B cell (primary cell): ENCODE data around the gene TBC1D30. TPM values are rescaled to one million over a fixed set of nuclear protein-coding genes. Genes with fewer than 3 reads are reported as not detected.

Experiments used
- ATAC-seq: fragments of 200-7000 bp; cut with Tn5 transposase; one replicate; pipeline ENCODE4 v1.10.0; 2021; ENCODE audit warnings: low read depth, mild to moderate bottlenecking, moderate number of reproducible peaks, moderate library complexity
- CTCF ChIA-PET: fragments of 350-600 bp; sonication (Branson Sonifier 250); formaldehyde crosslinking; loops from one replicate; lab custom pipeline; 2021; ENCODE audit warnings: antibody characterized with exemption, inconsistent platforms; lab: Charles Lee
- POLR2A ChIA-PET: fragments of 350-600 bp; sonication (Branson Sonifier 250); formaldehyde crosslinking; loops from one replicate; lab custom pipeline; 2021; ENCODE audit warnings: antibody characterized with exemption; lab: Charles Lee
- DNase-seq: peaks from one replicate; pipeline ENCODE4 v3.0.0; 2013
- H2AFZ ChIP-seq: 2 replicates; pipeline ENCODE4 v1.6.1; 2012; ENCODE audit warnings: mild to moderate bottlenecking, low read depth, low read length; ENCODE audit not compliant: insufficient read depth, poor library complexity, severe bottlenecking
- H3K27ac ChIP-seq, 2 donors: 1 replicate in 1 of 2; 2 replicates in 1 of 2; pipeline ENCODE4 v1.5.1; 2012 to 2013; ENCODE audit warnings: low read length in 2 of 2, mild to moderate bottlenecking in 2 of 2, moderate library complexity in 1 of 2
- H3K27me3 ChIP-seq, 4 experiments: fragments of 200-600 bp in 1 of 4; sonication (generic) in 1 of 4; replicated peaks in 1 of 4; 1 replicate in 2 of 4; 2 replicates in 2 of 4; pipeline versions ENCODE4 v1.6.1 to v1.7.0; 2013 to 2016; ENCODE audit warnings: low read length in 3 of 4, mild to moderate bottlenecking in 2 of 4, mixed read lengths in 1 of 4, moderate library complexity in 1 of 4; ENCODE audit not compliant: insufficient read depth in 4 of 4, control insufficient read depth in 3 of 4; ENCODE audit errors: control extremely low read depth in 1 of 4
- H3K36me3 ChIP-seq, 2 experiments: replicated peaks in 1 of 2; 1 replicate in 1 of 2; 2 replicates in 1 of 2; pipeline versions ENCODE4 v1.6.1 to v1.7.1; 2013; ENCODE audit warnings: low read length in 1 of 2; ENCODE audit not compliant: insufficient read depth in 2 of 2, control insufficient read depth in 1 of 2; ENCODE audit errors: control extremely low read depth in 1 of 2, extremely low read depth in 1 of 2
- H3K4me1 ChIP-seq, 2 donors: fragments of 200-600 bp in 1 of 2; sonication (generic) in 1 of 2; 1 replicate in 1 of 2; 2 replicates in 1 of 2; pipeline versions ENCODE4 v1.5.1 to v1.6.1; 2013 to 2017; ENCODE audit warnings: low read length in 2 of 2; ENCODE audit not compliant: control insufficient read depth in 2 of 2, insufficient read depth in 2 of 2
- H3K4me2 ChIP-seq: replicated peaks from 2 replicates; pipeline ENCODE3; 2012; ENCODE audit warnings: mild to moderate bottlenecking, low read depth, low read length; ENCODE audit not compliant: poor library complexity, severe bottlenecking
- H3K4me3 ChIP-seq, 5 experiments: fragments of 200-600 bp in 1 of 5; sonication (generic) in 1 of 5; 1 replicate in 3 of 5; 2 replicates in 2 of 5; pipeline versions ENCODE4 v1.5.1 to v1.7.0; 2011 to 2016; ENCODE audit warnings: low read length in 4 of 5, mild to moderate bottlenecking in 4 of 5, low read depth in 2 of 5, control low read depth in 1 of 5, moderate library complexity in 1 of 5; ENCODE audit not compliant: insufficient read depth in 1 of 5; ENCODE audit errors: control extremely low read depth in 1 of 5, extremely low read depth in 1 of 5
- H3K79me2 ChIP-seq: fragments of 200-600 bp; sonication (generic); one replicate; pipeline ENCODE4 v1.6.0; 2016; ENCODE audit warnings: low read length; ENCODE audit not compliant: control insufficient read depth, insufficient read depth
- H3K9ac ChIP-seq: fragments of 200-600 bp; sonication (generic); 2 replicates; pipeline ENCODE4 v1.6.1; 2017; ENCODE audit warnings: mild to moderate bottlenecking, low read length, moderate library complexity
- H3K9me3 ChIP-seq, 3 donors: one replicate each; pipeline versions ENCODE4 v1.6.1 to v1.7.1; 2013; ENCODE audit warnings: low read length in 2 of 3; ENCODE audit not compliant: control insufficient read depth in 2 of 3, insufficient read depth in 1 of 3; ENCODE audit errors: control extremely low read depth in 1 of 3
- H4K20me1 ChIP-seq: 2 replicates; pipeline ENCODE4 v1.6.0; 2012; ENCODE audit warnings: mild to moderate bottlenecking, low read length; ENCODE audit not compliant: insufficient read depth, control insufficient read depth, poor library complexity, severe bottlenecking
- H3K27ac Mint-ChIP-seq: one replicate; pipeline ENCODE4 v1.8.0; 2021; ENCODE audit warnings: mixed read lengths
- H3K27me3 Mint-ChIP-seq: one replicate; pipeline ENCODE4 v1.8.0; 2021; ENCODE audit warnings: mixed read lengths
- H3K4me1 Mint-ChIP-seq: one replicate; pipeline ENCODE4 v1.8.0; 2021; ENCODE audit warnings: mixed read lengths
- H3K4me3 Mint-ChIP-seq: one replicate; pipeline ENCODE4 v1.8.0; 2021; ENCODE audit warnings: mixed read lengths
- H3K9me3 Mint-ChIP-seq: one replicate; pipeline ENCODE4 v1.8.0; 2022; ENCODE audit warnings: mixed read lengths; ENCODE audit not compliant: insufficient read depth
- EZH2 ChIP-seq: IDR thresholded peaks from 2 replicates; pipeline ENCODE4 v1.6.1; 2012; ENCODE audit warnings: borderline replicate concordance, low read depth, mild to moderate bottlenecking, moderate library complexity, low read length; ENCODE audit not compliant: insufficient read depth, poor library complexity, severe bottlenecking
- WGBS: methylation state at CpG from one replicate; pipeline ENCODE4 v1.1.5; 2013; ENCODE audit warnings: missing lambda C conversion rate; ENCODE audit not compliant: insufficient coverage; 5-methylcytosine and 5-hydroxymethylcytosine counted together
- intact Hi-C: fragments of 100-400 bp; cut with micrococcal nuclease; formaldehyde crosslinking; loops from one replicate; pipeline ENCODE4 v1.10.0; 2022
- polyA plus RNA-seq: library from polyadenylated mRNA; depleted of rRNA; stranded (reverse); fragments of >200 nt; gene quantifications from 2 replicates; pipeline ENCODE4 v1.2.3, GENCODE V29; 2012
- total RNA-seq, 2 donors: library from RNA; stranded (reverse); fragments of 120-200 nt in 1 of 2; gene quantifications; 1 replicate in 1 of 2; 2 replicates in 1 of 2; pipeline versions ENCODE4 v1.2.3 to v1.2.4, GENCODE V29; 2013 to 2022
- TF ChIP-seq, protein P1 (sequence below): fragments of 200-600 bp; IDR thresholded peaks from one replicate; pipeline ENCODE4 v1.8.0; 2022; ENCODE audit warnings: antibody characterized with exemption, mild to moderate bottlenecking

TBC1D30 gene
- total and polyA plus RNA-seq, 2 donors (not counting 1 experiment from before 2014, with no cell fraction given) = 0.06 to 0.10 TPM

DNA sequence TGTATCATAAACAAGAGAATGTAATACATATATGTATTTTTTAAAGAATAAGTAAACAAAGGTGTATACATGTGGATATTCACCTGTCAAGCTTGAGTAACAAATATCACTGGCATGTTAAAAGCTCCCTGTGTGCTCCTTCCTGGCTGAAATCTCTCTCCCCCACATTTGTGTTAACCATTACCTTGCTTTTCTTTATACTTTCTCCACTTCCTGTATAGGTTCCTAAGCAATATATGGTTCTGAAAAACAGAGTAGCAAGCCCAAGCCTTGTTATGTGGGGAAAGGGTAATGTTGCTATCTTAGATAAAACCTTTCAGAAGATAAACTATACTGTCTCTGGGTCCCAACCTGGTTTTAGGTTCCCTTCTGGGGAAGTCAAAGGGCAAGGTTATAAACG lies 32.3 kb upstream of the TBC1D30 start:
- CTCF ChIA-PET = interaction anchor here (1.0 to 1.1 kb wide), 2 partner anchors 10 to 12 kb away, joined by 3 to 4 read pairs; no protein-coding TSS in a partner anchor
- no peak overlapping the region for H3K4me2 ChIP-seq

DNA sequence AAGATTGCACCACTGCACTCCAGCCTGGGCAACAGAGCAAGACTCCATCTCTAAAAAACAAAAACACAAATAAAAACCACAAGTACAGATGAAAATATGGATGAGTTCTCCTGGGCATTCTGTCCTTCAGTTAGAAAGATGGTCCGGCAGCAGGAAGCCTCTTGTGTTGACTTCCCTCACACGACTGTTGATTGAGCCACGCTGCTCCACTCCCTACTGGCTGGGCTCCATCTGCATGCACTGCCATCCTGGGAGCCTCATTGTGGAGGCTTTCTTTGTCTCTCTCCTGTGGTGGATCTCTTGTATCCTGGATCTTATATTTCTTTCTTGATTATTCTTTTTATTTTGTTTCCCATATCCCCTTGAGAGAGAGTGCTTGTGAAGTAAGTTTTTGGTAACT lies 30.8 kb upstream of the TBC1D30 start:
- Histone ChIP-seq H3K36me3 (no peaks in the 10 kb centered on the region), H3K4me2 (no peak overlapping the region), H3K4me3 (no peak overlapping the region), H3K9me3 (peaks cover 0 to 2% (median 0%) of the 10 kb centered on the region in 3 donors), H3K9ac (no peak overlapping the region), H3K4me1 (no peaks in the 10 kb centered on the region), H4K20me1 (no peaks in the 10 kb centered on the region), H2AFZ (no peak overlapping the region), H3K79me2 (no peaks in the 10 kb centered on the region), H3K27me3 (no peaks in the 10 kb centered on the region), H3K27ac (no peak overlapping the region)
- no peak for ATAC-seq
- TF ChIP-seq, protein P1, sequence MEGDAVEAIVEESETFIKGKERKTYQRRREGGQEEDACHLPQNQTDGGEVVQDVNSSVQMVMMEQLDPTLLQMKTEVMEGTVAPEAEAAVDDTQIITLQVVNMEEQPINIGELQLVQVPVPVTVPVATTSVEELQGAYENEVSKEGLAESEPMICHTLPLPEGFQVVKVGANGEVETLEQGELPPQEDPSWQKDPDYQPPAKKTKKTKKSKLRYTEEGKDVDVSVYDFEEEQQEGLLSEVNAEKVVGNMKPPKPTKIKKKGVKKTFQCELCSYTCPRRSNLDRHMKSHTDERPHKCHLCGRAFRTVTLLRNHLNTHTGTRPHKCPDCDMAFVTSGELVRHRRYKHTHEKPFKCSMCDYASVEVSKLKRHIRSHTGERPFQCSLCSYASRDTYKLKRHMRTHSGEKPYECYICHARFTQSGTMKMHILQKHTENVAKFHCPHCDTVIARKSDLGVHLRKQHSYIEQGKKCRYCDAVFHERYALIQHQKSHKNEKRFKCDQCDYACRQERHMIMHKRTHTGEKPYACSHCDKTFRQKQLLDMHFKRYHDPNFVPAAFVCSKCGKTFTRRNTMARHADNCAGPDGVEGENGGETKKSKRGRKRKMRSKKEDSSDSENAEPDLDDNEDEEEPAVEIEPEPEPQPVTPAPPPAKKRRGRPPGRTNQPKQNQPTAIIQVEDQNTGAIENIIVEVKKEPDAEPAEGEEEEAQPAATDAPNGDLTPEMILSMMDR = no peak
- 100% methylated on average over 3 of the region's 3 CpGs for WGBS
- Mint-ChIP-seq H3K4me1 (no peaks in the 10 kb centered on the region), H3K9me3 (no peaks in the 10 kb centered on the region), H3K27me3 (peaks cover 11% of the 10 kb centered on the region), H3K4me3 (no peak overlapping the region), H3K27ac (no peak overlapping the region)
- CTCF ChIA-PET = interaction anchor here (1.2 kb wide), 1 partner anchor 11 kb away, joined by 4 read pairs; no protein-coding TSS in a partner anchor
- intact Hi-C loops = no loop called here
- POLR2A ChIA-PET = no interaction called here
- DNase-seq = no peak

More for the DNA sequence above, 32.3 kb upstream of the TBC1D30 start:
- no peaks in the 10 kb centered on the region for H3K4me1 Mint-ChIP-seq
- no peak overlapping the region for H3K4me3 Mint-ChIP-seq
- Histone ChIP-seq H3K9me3 (peaks cover 0 to 2% (median 0%) of the 10 kb centered on the region in 3 donors), H3K9ac (no peak overlapping the region), H3K4me3 (no peak overlapping the region), H3K36me3 (no peaks in the 10 kb centered on the region), H4K20me1 (no peaks in the 10 kb centered on the region), H2AFZ (no peak overlapping the region), H3K27ac (no peak overlapping the region), H3K4me1 (no peaks in the 10 kb centered on the region), H3K79me2 (no peaks in the 10 kb centered on the region), H3K27me3 (no peaks in the 10 kb centered on the region)
- TF ChIP-seq, protein P1 = no peak
- no peak for TF ChIP-seq EZH2
- no peak overlapping the region for H3K27ac Mint-ChIP-seq
- POLR2A ChIA-PET = interaction anchor here (0.7 kb wide), 1 partner anchor 144 kb away, joined by 3 read pairs; no protein-coding TSS in a partner anchor
- ATAC-seq (no peak), DNase-seq (no peak)
- no CpG with 5 or more reads among the region's 1 CpG for WGBS
- H3K9me3 Mint-ChIP-seq = no peaks in the 10 kb centered on the region
- peaks cover 4% of the 10 kb centered on the region for H3K27me3 Mint-ChIP-seq
- intact Hi-C loops = no loop called here
